H1 (cell line): ENCODE results near the gene CKAP2L. TPM values are rescaled to one million over a fixed set of nuclear protein-coding genes. Genes with fewer than 3 reads are reported as not detected.
A peak's percentile ranks its signal among the peaks of the same experiment; 100 is the strongest.

Experiments used
- EP300 ChIP-seq, 2 experiments: IDR thresholded peaks; 1 replicate in 1 of 2; 2 replicates in 1 of 2; pipeline ENCODE4 v1.6.1; 2011 to 2012; ENCODE audit warnings: low read depth in 2 of 2, low read length in 2 of 2, mild to moderate bottlenecking in 2 of 2, borderline replicate concordance in 1 of 2, inconsistent platforms in 1 of 2, moderate library complexity in 1 of 2
- KDM5A ChIP-seq: fragments of 200-600 bp; IDR thresholded peaks from 2 replicates; pipeline ENCODE4 v1.7.1; 2012; ENCODE audit warnings: mild to moderate bottlenecking, low read length, inconsistent platforms, mixed read lengths
- PHF8 ChIP-seq: fragments of 200-600 bp; sonication (generic); conservative IDR thresholded peaks from 2 replicates; pipeline ENCODE4 v1.7.1; 2012; ENCODE audit warnings: low read depth, mild to moderate bottlenecking, inconsistent platforms, low read length, moderate library complexity
- RNF2 ChIP-seq: fragments of 200-900, 300-1000 bp; sonication (generic); IDR thresholded peaks from 2 replicates; pipeline ENCODE4 v1.7.1; 2016; ENCODE audit warnings: borderline replicate concordance, low read depth, mild to moderate bottlenecking, antibody characterized with exemption, low read length; ENCODE audit not compliant: poor library complexity, severe bottlenecking; ENCODE audit errors: missing control alignments
- TCF12 ChIP-seq: IDR thresholded peaks from 2 replicates; pipeline ENCODE4 v1.6.1; 2011; ENCODE audit warnings: low read depth, mild to moderate bottlenecking, low read length
- polyA plus RNA-seq, 7 experiments: library from polyadenylated mRNA; depleted of rRNA in 3 of 7; stranded (reverse) in 5 of 7; unstranded in 2 of 7; fragments of >200 nt in 5 of 7; fragments of 200-250 nt in 2 of 7; gene quantifications; 1 replicate in 5 of 7; 2 replicates in 1 of 7; 4 replicates in 1 of 7; pipeline versions ENCODE4 v1.2.1 to v1.2.3, GENCODE V29; 2011 to 2013; ENCODE audit warnings: missing spikeins in 2 of 7, mixed read lengths in 2 of 7
- total RNA-seq: library from RNA; stranded (reverse); fragmentation: NEBNext Ultra II Directional; extraction: Animal tissue kit (Norgen Biotek cat#: 25700); gene quantifications from 2 replicates; pipeline ENCODE4 v1.2.1, GENCODE V29; 2021

CKAP2L gene
- total and polyA plus RNA-seq, 2 of the 8 experiments (the other 6 are each of a cell fraction or from before 2014, with no cell fraction given) = 2.5 to 20.7 TPM

GRCh38 chr2:112764071-112765044 lies at the start of gene CKAP2L (continued):
- no peak for TF ChIP-seq RNF2
- peak; percentile 40; the same call in 1 of the 2 replicates for TF ChIP-seq PHF8
- no peak for TF ChIP-seq EP300 (IDR thresholded peaks at IDR 0.05; ENCODE audit: borderline replicate concordance in 1 of 2, low read depth in 2 of 2, low read length in 2 of 2)
- TF ChIP-seq KDM5A = no peak
- TF ChIP-seq TCF12 = no peak
